GM12892 (cell line): ENCODE data around the gene KCNIP4.

Source experiments
- POLR2A ChIP-seq: IDR thresholded peaks from 2 replicates; pipeline ENCODE4 v1.6.1; 2011; ENCODE audit warnings: low read depth, low read length, control low read depth
- POLR2AphosphoS5 ChIP-seq: IDR thresholded peaks from 2 replicates; pipeline ENCODE4 v1.6.1; 2011; ENCODE audit warnings: low read depth, low read length, control low read depth
- TAF1 ChIP-seq: IDR thresholded peaks from 2 replicates; pipeline ENCODE4 v1.6.1; 2011; ENCODE audit warnings: low read depth, mild to moderate bottlenecking, control low read depth, low read length, borderline replicate concordance

DNA sequence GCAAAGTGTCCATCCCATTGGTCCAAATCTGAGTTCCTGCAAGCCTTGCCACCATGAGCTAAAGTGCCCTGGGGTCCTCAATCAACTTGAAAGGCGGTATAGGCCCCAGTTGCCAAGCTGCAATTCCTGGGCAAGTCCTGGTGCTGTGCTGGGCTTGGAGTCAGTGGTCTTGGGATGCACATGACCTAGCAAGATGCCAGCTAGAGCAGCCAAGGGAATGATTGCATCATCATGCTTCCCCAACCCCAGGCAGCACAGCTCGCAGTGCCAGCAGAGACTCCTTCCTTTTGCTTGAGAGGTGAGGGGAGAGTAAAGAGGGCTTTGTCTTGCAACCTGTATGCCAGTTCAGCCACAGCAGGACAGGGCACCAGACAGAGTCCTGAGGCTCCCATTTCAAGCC is 50.5 kb downstream of the KCNIP4 start:
- no peak for TF ChIP-seq POLR2A
- no peak for TF ChIP-seq TAF1
- no peak for TF ChIP-seq POLR2AphosphoS5
